ACHN (cell line): Measurements from ENCODE around the gene PI16.

Source experiments
- DNase-seq: peaks from one replicate; pipeline ENCODE4 v3.0.0-alpha.2; 2015
- in situ Hi-C: cut with HindIII; loops from 2 replicates; pipeline ENCODE4 v1.10.0; 2017; ENCODE audit warnings: low sequenced_read_pairs, low pct_ligation_motif_present, low pct_unique_long_range_greater_than_20kb

Gene PI16

DNA sequence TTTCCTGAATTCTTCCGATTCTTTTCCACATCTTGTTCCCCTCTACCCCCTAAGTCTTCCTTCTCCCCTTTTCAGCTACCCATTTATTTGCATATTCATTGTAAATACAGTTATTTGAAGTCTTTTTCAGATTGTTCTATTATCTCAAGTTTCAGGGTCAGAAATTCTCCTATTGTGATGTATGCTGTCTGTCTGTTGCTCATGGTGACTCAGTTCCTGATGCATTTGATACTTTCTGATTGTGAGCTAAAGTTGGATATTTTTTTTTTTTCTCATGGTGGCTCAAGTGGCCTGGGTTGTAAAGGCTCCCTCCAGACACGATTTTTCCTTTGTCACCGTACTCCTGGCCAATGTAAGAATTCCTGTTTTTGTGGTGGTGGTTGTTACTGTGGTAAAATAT lies 4.9 kb upstream of the PI16 start:
- in situ Hi-C loops: no loop called here

DNA sequence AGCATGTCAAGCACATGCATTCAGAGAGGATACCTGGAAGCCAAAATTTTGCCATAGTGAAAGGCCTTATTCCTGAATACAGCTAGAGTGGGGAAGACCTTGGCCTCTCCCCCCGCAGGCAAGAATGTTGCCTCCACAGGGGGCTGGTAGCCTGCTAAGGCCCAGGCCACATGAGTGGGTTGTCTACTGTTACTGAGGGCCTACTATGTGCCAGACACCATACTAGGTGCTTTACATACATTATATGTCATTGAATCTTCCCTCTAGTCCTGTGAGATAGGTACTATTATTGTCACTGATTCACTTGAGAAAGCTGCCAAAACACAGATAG lies 642 bp upstream of the PI16 start:
- no peak for DNase-seq
- in situ Hi-C loops: no loop called here

More for the DNA sequence above, 4.9 kb upstream of the PI16 start:
- DNase-seq: no peak

DNA sequence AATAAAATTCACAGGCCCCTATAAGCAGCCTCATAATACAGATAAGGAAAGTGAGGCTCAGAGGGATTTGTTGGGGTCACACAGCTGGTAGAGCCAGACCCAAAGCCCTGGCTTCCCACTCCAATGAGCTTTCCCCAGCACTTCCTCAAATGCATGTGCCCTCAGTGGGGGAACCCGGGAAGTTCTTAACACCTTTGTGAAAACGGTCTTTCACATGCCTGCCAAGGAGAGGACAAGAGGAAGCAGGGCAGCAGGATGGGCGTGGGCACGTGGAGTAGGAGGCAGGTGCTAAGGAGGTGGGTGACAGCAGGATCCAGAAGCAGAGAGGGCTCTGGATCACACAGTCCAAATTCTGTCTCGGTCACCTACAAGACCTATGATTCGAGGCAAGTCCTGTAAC lies 598 bp downstream of the PI16 start:
- in situ Hi-C loops: no loop called here
- DNase-seq: no peak

DNA sequence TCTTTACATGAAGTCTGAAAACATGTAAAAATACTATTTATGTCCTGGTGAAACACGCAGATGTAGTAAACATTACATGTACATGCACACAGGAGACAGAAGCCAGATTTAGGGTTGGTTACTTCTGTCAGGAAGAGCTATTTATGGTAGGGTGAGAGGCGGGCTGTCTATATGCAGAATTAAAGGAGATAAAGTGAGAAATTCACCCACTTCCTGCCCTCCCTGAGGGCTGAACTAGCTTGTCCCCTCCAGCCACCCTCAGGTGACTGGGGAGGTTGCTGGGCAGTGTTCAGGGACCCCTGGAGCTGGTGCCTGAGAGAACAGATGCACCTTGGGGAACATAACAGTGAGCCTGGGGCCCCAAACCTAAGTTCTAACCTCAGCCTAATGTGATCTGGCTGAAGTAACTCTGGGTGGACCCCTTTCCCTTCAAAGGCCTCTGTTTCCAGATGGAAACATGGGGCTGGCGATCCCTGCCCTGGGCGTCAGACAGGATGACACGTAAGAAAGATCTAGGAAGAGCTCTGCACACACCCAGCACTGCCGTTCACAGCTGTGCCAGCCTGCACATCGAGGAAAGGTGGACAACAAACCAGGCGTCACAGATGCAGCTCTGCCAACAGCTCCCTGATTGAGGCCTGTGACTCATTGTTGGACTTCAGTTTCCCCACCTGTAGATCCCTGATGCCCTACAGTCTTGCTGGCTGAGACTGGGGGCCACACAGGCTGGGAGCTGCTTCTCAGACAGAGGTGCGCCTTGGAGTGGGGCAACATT lies 1.3 kb downstream of the PI16 start:
- in situ Hi-C loops: no loop called here
- peak; percentile 9 for DNase-seq

DNA sequence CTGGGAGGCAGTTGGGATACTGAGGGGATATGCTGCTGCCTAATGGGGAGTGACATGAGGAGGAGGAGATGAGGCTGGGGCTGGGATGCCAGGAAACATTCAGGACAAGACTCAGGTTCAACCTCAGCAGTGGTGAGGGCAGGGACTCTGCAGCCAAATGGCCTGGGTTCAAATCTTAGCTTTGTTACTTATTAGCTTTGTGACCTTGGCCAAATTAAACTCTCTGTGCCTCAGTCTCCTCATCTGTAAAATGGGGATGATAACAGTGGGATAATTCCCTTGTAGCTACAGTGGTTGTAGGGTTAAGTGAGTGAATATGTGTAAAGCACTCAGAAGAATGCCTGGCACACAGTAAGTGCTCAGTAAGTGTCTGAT lies 1.9 kb downstream of the PI16 start:
- no peak for DNase-seq
- in situ Hi-C loops: no loop called here

DNA sequence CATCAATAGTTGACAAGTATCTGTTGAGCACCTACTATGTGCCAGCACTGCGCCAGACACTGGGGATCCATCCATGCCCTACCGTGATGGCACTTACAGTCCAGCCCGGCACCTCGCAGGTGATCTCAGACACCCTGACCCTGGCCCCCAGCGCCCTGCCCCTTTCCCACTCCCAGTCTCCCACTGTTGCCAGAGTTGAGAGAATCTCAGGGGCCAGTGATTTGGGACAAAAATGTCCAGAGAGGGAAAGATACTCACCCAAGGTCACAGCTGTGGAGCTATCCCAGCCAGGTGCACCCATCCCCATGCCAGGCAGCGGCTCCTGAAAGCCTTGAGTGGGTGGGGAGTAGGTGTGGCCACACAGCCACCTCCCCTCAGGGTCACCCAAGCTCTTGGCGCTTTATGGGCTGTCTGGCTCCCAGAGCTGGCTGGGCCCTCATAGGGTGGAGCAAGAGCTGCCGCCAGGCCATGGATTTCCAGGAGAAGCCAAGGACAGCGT lies 3.3 kb downstream of the PI16 start:
- in situ Hi-C loops: no loop called here
- no peak for DNase-seq

DNA sequence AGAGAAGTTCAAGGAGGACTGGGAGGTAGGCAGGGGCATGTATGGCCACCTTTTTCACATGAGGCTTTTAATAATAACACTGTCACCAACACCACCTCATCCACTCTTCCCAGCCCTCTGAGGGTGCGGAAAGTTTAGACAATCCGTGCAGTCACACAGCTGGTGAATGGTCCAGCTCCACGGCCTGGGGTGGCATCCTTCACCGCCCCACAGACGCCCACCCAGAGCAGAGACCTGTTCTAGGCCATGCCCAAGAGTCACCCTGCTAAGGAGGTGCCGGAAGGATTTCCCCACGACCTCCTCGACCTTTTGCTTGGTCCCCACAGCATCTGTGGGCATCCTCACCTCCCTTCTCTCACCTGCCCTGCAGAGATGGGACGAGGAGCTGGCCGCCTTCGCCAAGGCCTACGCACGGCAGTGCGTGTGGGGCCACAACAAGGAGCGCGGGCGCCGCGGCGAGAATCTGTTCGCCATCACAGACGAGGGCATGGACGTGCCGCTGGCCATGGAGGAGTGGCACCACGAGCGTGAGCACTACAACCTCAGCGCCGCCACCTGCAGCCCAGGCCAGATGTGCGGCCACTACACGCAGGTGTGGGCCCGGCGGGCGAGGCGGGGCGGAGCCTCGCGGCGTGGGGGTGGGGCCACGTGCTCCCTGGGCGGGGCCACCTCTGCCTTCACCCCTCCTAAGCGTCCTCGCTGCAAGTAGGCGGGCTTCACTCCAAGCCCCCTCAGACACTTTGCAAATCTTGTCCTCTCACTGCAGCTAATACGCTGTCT lies 4.4 kb downstream of the PI16 start:
- in situ Hi-C loops: no loop called here
- DNase-seq: no peak

DNA sequence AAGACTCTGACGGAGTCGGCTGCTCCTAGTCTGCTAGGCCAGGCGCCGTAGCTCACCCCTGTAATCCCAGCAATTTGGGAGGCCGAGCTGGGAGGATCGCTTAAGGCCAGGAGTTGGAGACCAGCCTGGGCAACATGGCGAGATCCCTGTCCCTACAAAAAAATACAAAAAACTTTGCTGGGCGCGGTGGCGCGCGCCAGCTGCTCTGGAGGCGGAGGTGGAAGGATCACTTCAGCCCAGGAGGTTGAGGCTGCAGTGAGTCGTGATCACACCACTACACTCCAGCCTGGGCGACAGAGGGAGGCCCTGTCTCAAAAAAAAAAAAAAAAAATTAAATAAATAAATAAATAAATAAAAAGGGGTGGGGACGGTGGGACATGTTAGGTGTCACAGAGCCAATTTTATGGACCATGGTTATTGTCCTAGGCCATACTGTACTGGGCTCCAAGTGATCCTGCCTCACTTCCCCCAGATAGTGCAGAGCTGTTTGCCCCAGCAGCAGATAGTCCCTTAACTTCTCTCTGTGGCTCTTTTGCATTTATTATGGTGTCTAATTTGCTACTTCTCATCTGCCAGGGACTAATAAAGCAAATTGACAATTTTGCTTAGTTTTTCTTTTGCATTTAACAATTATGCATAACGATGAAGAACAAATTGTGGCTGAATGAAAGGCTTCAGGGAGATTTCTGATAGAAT lies 5.2 kb downstream of the PI16 start:
- no peak for DNase-seq
- in situ Hi-C loops: no loop called here

DNA sequence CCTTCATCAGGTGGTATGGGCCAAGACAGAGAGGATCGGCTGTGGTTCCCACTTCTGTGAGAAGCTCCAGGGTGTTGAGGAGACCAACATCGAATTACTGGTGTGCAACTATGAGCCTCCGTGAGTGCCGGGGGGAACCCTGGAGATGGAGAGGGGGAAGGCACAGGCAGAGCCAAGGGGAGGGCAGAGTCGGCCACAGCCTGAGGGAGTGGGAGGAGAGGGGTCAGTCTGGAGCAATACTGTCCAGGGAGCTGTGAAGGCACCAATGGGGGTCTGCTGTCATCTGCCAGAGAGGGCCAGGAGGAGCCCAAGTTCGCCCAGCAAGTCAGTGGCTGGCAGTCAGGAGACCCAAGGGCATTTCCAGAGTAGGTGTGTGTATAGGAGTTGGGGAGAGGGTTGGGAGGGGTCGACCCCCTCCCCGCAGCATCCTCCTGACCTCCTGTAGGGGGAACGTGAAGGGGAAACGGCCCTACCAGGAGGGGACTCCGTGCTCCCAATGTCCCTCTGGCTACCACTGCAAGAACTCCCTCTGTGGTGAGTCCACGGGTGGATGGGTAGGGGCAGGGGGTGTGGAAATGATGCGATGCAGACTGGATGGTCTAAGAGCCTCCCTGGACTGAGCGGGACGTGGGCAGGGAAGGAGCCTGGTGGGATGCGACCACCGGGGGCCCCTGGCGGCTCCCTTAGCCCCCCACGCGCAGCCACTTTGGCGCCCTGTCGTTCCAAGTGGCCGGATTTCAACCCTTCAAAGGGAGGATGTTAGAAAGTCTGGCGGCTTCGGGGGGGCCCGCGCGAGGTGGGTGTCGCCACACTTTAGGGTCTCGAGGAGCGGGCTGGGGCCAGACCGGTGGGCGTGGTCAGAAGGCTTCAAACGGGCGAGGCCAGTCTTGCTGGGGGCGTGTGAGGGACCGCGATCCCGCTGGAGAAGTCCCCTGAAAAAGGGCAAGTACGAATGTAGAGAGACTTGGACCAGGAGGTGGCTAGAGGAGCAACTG lies 7.2 kb downstream of the PI16 start:
- in situ Hi-C loops: no loop called here
- no peak for DNase-seq

DNA sequence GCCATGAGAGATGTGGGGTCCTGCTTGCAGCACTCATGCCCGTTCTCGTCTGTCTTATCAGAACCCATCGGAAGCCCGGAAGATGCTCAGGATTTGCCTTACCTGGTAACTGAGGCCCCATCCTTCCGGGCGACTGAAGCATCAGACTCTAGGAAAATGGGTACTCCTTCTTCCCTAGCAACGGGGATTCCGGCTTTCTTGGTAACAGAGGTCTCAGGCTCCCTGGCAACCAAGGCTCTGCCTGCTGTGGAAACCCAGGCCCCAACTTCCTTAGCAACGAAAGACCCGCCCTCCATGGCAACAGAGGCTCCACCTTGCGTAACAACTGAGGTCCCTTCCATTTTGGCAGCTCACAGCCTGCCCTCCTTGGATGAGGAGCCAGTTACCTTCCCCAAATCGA lies 8.3 kb downstream of the PI16 start:
- DNase-seq: no peak
- in situ Hi-C loops: no loop called here

DNA sequence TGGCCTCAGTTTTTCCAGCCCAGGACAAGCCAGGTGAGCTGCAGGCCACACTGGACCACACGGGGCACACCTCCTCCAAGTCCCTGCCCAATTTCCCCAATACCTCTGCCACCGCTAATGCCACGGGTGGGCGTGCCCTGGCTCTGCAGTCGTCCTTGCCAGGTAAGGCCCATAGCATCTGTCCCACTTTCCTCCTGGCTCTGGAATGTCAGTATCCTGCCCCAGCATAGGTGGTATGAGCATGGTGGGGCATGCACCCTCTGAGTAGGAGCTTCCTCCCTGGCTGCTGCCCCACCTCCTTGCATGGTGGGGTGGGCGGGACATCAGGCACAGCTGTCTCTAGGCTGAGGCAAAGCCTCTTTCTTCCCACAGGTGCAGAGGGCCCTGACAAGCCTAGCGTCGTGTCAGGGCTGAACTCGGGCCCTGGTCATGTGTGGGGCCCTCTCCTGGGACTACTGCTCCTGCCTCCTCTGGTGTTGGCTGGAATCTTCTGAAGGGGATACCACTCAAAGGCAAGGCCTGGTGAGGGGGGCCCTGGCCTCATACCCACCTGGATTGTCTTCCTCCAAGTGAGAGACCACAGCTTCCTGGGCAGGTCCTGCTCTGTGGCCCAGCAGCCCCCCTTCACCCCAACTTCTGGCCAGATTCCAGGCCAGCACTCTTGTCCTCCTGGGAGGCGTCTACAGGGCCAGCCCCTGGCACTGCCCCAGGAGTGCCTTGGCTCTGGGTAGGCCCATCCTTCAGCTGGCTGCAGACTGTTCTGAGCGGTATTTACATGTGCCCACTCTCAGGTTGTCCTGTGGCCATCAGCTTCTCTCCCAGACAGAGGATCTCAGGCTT lies 9.1 kb downstream of the PI16 start:
- in situ Hi-C loops: no loop called here
- DNase-seq: no peak

DNA sequence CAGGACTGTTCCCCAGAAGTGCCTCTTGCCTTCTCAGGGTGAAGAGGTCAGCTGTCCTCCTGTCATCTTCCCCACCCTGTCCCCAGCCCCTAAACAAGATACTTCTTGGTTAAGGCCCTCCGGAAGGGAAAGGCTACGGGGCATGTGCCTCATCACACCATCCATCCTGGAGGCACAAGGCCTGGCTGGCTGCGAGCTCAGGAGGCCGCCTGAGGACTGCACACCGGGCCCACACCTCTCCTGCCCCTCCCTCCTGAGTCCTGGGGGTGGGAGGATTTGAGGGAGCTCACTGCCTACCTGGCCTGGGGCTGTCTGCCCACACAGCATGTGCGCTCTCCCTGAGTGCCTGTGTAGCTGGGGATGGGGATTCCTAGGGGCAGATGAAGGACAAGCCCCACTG lies 9.8 kb downstream of the PI16 start:
- DNase-seq: no peak

DNA sequence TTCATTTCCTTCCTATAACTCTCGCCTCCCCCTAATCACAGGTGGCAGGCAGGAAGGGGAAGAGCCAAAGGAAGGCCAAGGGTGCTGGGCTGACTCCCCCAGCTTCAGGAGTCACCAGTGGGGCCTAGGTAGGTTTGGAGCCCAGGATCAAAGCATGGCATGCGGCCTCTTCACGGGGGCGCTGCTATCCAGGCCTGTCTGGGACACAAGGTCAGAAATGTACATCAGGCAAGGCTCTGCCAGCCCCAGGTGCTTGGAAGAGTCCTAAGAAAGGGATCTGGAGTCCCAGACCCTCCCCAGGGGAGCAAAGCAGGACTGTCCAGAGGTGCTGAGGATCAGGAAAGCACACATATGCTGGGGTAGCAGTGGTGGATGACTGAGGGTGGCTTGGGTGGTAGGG lies 10.4 kb downstream of the PI16 start:
- in situ Hi-C loops: no loop called here
- DNase-seq: no peak

More for the DNA sequence above, 9.8 kb downstream of the PI16 start:
- in situ Hi-C loops: no loop called here

DNA sequence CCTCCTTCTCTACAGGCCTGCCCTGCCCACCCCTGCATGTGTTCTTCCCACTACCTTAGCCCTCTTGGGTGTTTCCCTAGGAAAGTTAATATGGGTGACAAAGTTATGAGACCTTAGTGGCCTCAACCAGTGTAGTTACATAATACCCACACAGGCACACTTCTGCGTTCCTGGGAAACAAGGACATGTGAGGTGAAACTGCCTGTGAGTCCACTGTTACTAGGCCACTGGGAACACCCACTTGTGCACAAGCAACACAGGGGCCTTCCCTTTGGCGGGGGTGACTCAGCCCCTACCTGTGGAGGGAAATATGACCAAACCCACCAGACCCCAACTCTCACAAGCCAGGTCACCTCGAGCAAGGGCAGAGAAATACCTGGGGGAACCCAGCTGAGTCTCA lies 12.8 kb downstream of the PI16 start:
- no peak for DNase-seq
- in situ Hi-C loops: no loop called here

DNA sequence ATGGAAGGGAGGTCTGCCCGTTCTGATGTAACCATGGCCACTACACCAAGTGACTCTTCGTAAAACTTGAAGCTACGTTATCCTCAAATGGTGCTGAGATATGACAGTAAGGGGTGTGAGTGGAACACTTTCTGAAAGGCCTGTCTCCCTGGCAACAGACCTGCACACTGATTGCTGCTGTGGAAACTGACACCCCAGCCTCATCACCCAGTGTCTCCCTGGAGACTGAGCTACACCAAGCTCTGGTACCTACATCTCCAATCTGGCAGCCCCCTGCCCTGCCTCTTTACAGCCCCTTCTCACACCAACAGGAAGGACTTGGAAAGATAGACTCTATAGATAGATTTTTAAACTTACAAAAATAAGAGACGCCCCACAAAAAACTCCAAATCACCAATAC lies 13.2 kb downstream of the PI16 start:
- DNase-seq: no peak

DNA sequence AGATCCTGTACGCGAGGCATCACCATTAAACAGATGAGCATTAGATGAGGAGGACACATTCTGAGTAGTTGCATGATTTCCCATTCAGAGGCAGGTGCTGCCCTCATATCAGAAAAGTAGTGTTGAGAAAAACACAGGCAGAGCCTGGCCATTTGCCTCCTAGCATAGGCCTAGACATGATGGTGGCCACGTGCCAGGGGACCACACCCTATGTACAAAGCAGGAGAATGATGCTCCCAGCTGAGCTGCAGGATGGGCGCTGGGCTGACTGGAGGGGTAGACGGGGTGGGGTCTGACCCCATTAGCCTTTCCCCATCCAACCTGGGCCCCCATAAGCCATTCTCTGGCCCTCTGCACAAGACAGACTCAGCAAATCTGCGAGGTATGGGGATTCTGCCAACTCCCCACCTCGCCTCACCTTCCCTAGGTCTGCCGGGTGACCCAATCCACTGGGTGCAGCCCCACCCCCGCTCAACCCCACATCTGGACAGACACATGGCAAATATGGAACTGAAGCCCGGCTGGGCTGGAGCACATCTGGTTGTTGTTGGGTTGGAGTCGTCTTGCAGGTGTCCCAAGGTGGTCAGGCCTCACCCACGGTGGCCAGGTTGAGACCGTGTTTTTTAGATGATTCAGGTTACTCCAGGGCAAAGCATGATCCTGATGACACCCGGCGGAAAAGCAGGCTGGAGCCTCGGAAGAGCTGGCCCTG lies 13.9 kb downstream of the PI16 start:
- DNase-seq: no peak
- in situ Hi-C loops: no loop called here

More for the DNA sequence above, 13.2 kb downstream of the PI16 start:
- in situ Hi-C loops: no loop called here

DNA sequence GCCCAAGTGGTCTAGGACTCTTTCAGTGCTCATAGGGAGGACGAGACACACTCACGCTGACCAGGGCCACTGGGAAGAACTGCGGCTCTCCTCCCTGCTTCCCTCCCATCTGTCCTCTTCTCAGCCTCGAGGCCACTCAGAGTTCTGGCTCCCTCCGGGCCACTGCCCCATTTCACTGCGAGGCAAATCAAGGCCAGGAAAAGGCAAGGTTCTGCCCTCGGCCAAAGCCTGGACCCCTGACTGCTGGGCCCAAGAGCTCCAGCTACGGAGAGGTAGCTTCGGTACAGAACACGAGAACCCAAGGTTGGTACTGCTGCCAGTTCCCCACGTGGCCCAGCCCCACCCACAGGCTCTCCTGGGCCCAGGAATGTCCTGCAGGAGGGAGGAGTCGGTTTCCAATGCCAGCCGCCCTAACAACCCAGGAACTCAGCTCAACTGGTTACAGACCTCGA lies 14.7 kb downstream of the PI16 start:
- in situ Hi-C loops: no loop called here
- DNase-seq: no peak
